ENCODE results near the gene ZNF521. TPM values are rescaled to one million over a fixed set of nuclear protein-coding genes. Genes with fewer than 3 reads are reported as not detected.

Gene ZNF521
- total and polyA plus RNA-seq, 8 donors: 0.80 to 290 (median 11.1) TPM

GRCh38 chr18:25164848-25165811 is 186.8 kb downstream of the ZNF521 start:
- no peaks in the 10 kb centered on the region for H3K36me3 ChIP-seq
- peaks cover 0 to 20% (median 8%) of the 10 kb centered on the region in 4 donors for H3K4me1 ChIP-seq
- intact Hi-C loops (cut with DNase I; ENCODE audit: low total_unique reads): no loop called here
- 33 to 43% (median 40%) methylated on average over 10 of the region's 10 CpGs for WGBS, 5 donors
- no peak overlapping the region for H3K27ac ChIP-seq
- H3K9me3 ChIP-seq: no peaks in the 10 kb centered on the region
- DNase-seq: peak in 1 of 2 donors; percentile 44
- H3K4me3 ChIP-seq: peak overlapping the region; percentile 18 to 41 (median 32)
- TF ChIP-seq POLR2A (IDR thresholded peaks at IDR 0.05): no peak
- no peak for TF ChIP-seq POLR2AphosphoS5 (IDR thresholded peaks at IDR 0.05)
- no peak for TF ChIP-seq EP300 (IDR thresholded peaks at IDR 0.05)
- no peak for TF ChIP-seq CTCF (IDR thresholded peaks at IDR 0.05)
- no peaks in the 10 kb centered on the region for H3K27me3 ChIP-seq

GRCh38 chr18:25164211-25164847 is 187.6 kb downstream of the ZNF521 start:
- TF ChIP-seq EP300 (IDR thresholded peaks at IDR 0.05): no peak
- TF ChIP-seq CTCF (IDR thresholded peaks at IDR 0.05): no peak
- Histone ChIP-seq H3K27ac (no peak overlapping the region), H3K27me3 (no peaks in the 10 kb centered on the region), H3K4me1 (peaks cover 0 to 20% (median 8%) of the 10 kb centered on the region in 4 donors), H3K36me3 (no peaks in the 10 kb centered on the region), H3K9me3 (no peaks in the 10 kb centered on the region), H3K4me3 (peak overlapping the region; percentile 18 to 41 (median 32))
- intact Hi-C loops (cut with DNase I; ENCODE audit: low total_unique reads): no loop called here
- 40 to 50% (median 45%) methylated on average over 6 of the region's 6 CpGs for WGBS, 5 donors
- no peak for DNase-seq

- no peak for DNase-seq
- Histone ChIP-seq H3K4me3 (no peak overlapping the region), H3K36me3 (no peaks in the 10 kb centered on the region), H3K27ac (no peak overlapping the region), H3K4me1 (no peaks in the 10 kb centered on the region), H3K9me3 (peaks cover 0 to 7% (median 0%) of the 10 kb centered on the region in 4 donors), H3K27me3 (no peaks in the 10 kb centered on the region)
- 81 to 87% (median 85%) methylated on average over 6 of the region's 6 CpGs for WGBS, 5 donors
- intact Hi-C loops (cut with DNase I; ENCODE audit: low total_unique reads): no loop called here
- TF ChIP-seq POLR2AphosphoS5 (IDR thresholded peaks at IDR 0.05) (no peak), EP300 (IDR thresholded peaks at IDR 0.05) (no peak), CTCF (IDR thresholded peaks at IDR 0.05) (no peak), POLR2A (IDR thresholded peaks at IDR 0.05) (no peak)
Observed at GRCh38 chr18:25153426-25153825, 198.5 kb downstream of the ZNF521 start.

GRCh38 chr18:25147877-25148488 is 204.0 kb downstream of the ZNF521 start:
- H3K36me3 ChIP-seq: no peaks in the 10 kb centered on the region
- no peak overlapping the region for H3K4me3 ChIP-seq
- H3K27me3 ChIP-seq: no peaks in the 10 kb centered on the region
- H3K27ac ChIP-seq: no peak overlapping the region
- DNase-seq: no peak
- H3K9me3 ChIP-seq: no peaks in the 10 kb centered on the region
- intact Hi-C loops (cut with DNase I; ENCODE audit: low total_unique reads): no loop called here
- WGBS, 5 donors: 84 to 93% (median 88%) methylated on average over 5 of the region's 5 CpGs
- no peaks in the 10 kb centered on the region for H3K4me1 ChIP-seq
- TF ChIP-seq EP300 (IDR thresholded peaks at IDR 0.05): no peak
- TF ChIP-seq CTCF (IDR thresholded peaks at IDR 0.05): no peak
- no peak for TF ChIP-seq POLR2AphosphoS5 (IDR thresholded peaks at IDR 0.05)
- TF ChIP-seq POLR2A (IDR thresholded peaks at IDR 0.05): no peak
